ENCODE results near the gene AURKB. TPM values are rescaled to one million over a fixed set of nuclear protein-coding genes. Genes with fewer than 3 reads are reported as not detected.

Gene AURKB
- total and polyA plus RNA-seq, 2 of the 13 experiments (the other 11 are each of a cell fraction or from before 2014, with no cell fraction given), result 29.5 to 75.3 TPM

- TF ChIP-seq SNAPC4 (CRISPR knock-in tag; IDR thresholded peaks at IDR 0.05), result peak; percentile 36; the same call in 1 of the 2 replicates
- TF ChIP-seq SAFB2 (CRISPR knock-in tag; IDR thresholded peaks at IDR 0.05; ENCODE audit: borderline replicate concordance, low read depth), result no peak
- peak; percentile 80 for TF ChIP-seq ZBTB26 (CRISPR knock-in tag; IDR thresholded peaks at IDR 0.05; ENCODE audit: borderline replicate concordance)
- 0 out of 2 replicates have a peak, but pooled peaks have one; percentile 26 for TF ChIP-seq ATF3 (CRISPR knock-in tag; IDR thresholded peaks at IDR 0.05)
- 0 out of 2 replicates have a peak, but pooled peaks have one; percentile 71 for TF ChIP-seq IRX3 (CRISPR knock-in tag; IDR thresholded peaks at IDR 0.05; ENCODE audit: borderline replicate concordance, low read depth)
- TF ChIP-seq ZFY (CRISPR knock-in tag; IDR thresholded peaks at IDR 0.05), result peak; percentile 15; the same call in 1 of the 2 replicates
- TF ChIP-seq ZNF260 (CRISPR knock-in tag; IDR thresholded peaks at IDR 0.05; ENCODE audit: borderline replicate concordance, low read depth), result no peak
- peak; percentile 12; the same call in 1 of the 2 replicates for TF ChIP-seq KMT2B (CRISPR knock-in tag; IDR thresholded peaks at IDR 0.05)
- peak; percentile 29; the same call in 1 of the 2 replicates for TF ChIP-seq ZNF281 (CRISPR knock-in tag; IDR thresholded peaks at IDR 0.05; ENCODE audit: borderline replicate concordance)
- 0 out of 2 replicates have a peak, but pooled peaks have one; percentile 27 for TF ChIP-seq SPEN (CRISPR knock-in tag; IDR thresholded peaks at IDR 0.05; ENCODE audit: low read depth)
- TF ChIP-seq GPBP1L1 (CRISPR knock-in tag; IDR thresholded peaks at IDR 0.05), result no peak
Observed at GRCh38 chr17:8220783-8221662, 10.6 kb upstream of the AURKB start (continued).

All from HepG2 (cell line).